CD14-positive monocyte (primary cell): ENCODE measurements around the gene UNC93B1. TPM values are rescaled to one million over a fixed set of nuclear protein-coding genes. Genes with fewer than 3 reads are reported as not detected.
A peak's percentile ranks its signal among the peaks of the same experiment; 100 is the strongest.

ENCODE experiments used
- DNase-seq, 3 donors: peaks; one replicate each; pipeline ENCODE4 v3.0.0-alpha.2; 2011 to 2022
- H2AFZ ChIP-seq: 2 replicates; pipeline ENCODE4 v1.6.0; 2012; ENCODE audit warnings: mild to moderate bottlenecking, low read depth, low read length, inconsistent platforms; ENCODE audit not compliant: insufficient read depth, poor library complexity, severe bottlenecking
- H3K27ac ChIP-seq, 2 donors: 1 replicate in 1 of 2; 2 replicates in 1 of 2; pipeline ENCODE4 v1.5.1; 2012 to 2013; ENCODE audit warnings: low read length in 2 of 2, control low read depth in 1 of 2, inconsistent platforms in 1 of 2, low read depth in 1 of 2, mild to moderate bottlenecking in 1 of 2
- H3K27me3 ChIP-seq, 2 donors: one replicate each; pipeline versions ENCODE4 v1.6.0 to v1.6.1; 2011 to 2013; ENCODE audit warnings: low read length in 2 of 2; ENCODE audit not compliant: control insufficient read depth in 2 of 2, insufficient read depth in 2 of 2
- H3K36me3 ChIP-seq, 2 donors: replicated peaks in 1 of 2; 1 replicate in 1 of 2; 2 replicates in 1 of 2; pipeline versions ENCODE4 v1.5.1 to v1.6.1; 2012 to 2013; ENCODE audit warnings: low read length in 2 of 2, control low read depth in 1 of 2, inconsistent platforms in 1 of 2, mild to moderate bottlenecking in 1 of 2; ENCODE audit not compliant: insufficient read depth in 2 of 2, control insufficient read depth in 1 of 2
- H3K4me1 ChIP-seq, 2 donors: 1 replicate in 1 of 2; 2 replicates in 1 of 2; pipeline versions ENCODE4 v1.5.1 to v1.6.1; 2012 to 2013; ENCODE audit warnings: low read length in 2 of 2, control low read depth in 1 of 2, inconsistent platforms in 1 of 2, mild to moderate bottlenecking in 1 of 2, moderate library complexity in 1 of 2; ENCODE audit not compliant: insufficient read depth in 2 of 2, control insufficient read depth in 1 of 2
- H3K4me2 ChIP-seq: replicated peaks from 2 replicates; pipeline ENCODE3; 2012; ENCODE audit warnings: low read length, moderate library complexity, mild to moderate bottlenecking; ENCODE audit not compliant: poor library complexity, severe bottlenecking; ENCODE audit errors: extremely low read depth
- H3K4me3 ChIP-seq, 3 experiments: fragments of 200-600 bp in 1 of 3; sonication (generic) in 1 of 3; replicated peaks in 1 of 3; 1 replicate in 2 of 3; 2 replicates in 1 of 3; pipeline ENCODE4 v1.5.1; 2011 to 2013; ENCODE audit warnings: low read length in 3 of 3, mild to moderate bottlenecking in 3 of 3, control low read depth in 2 of 3, low read depth in 2 of 3, inconsistent platforms in 1 of 3, moderate library complexity in 1 of 3
- H3K79me2 ChIP-seq: 2 replicates; pipeline ENCODE4 v1.6.0; 2012; ENCODE audit warnings: mild to moderate bottlenecking, control low read depth, inconsistent platforms, low read length, moderate library complexity; ENCODE audit not compliant: insufficient read depth
- H3K9ac ChIP-seq: 2 replicates; pipeline ENCODE4 v1.6.0; 2017; ENCODE audit warnings: low read length, mild to moderate bottlenecking; ENCODE audit not compliant: insufficient read depth, poor library complexity, severe bottlenecking
- H3K9me3 ChIP-seq, 2 donors: replicated peaks in 1 of 2; 1 replicate in 1 of 2; 2 replicates in 1 of 2; pipeline versions ENCODE4 v1.5.1 to v1.6.1; 2012 to 2013; ENCODE audit warnings: low read length in 2 of 2, control low read depth in 1 of 2; ENCODE audit not compliant: control insufficient read depth in 1 of 2, insufficient read depth in 1 of 2
- H4K20me1 ChIP-seq: 2 replicates; pipeline ENCODE4 v1.6.0; 2012; ENCODE audit warnings: mild to moderate bottlenecking, low read length, control low read depth, moderate library complexity; ENCODE audit not compliant: insufficient read depth
- H3K27ac Mint-ChIP-seq, 7 donors: one replicate each; pipeline ENCODE4 v1.8.0; 2020; ENCODE audit warnings: mild to moderate bottlenecking in 7 of 7, mixed read lengths in 7 of 7, moderate library complexity in 6 of 7, inconsistent platforms in 2 of 7
- H3K27me3 Mint-ChIP-seq, 3 donors: one replicate each; pipeline ENCODE4 v1.8.0; 2021 to 2022; ENCODE audit warnings: low read depth in 3 of 3, mild to moderate bottlenecking in 3 of 3, mixed read lengths in 3 of 3, moderate library complexity in 3 of 3, inconsistent platforms in 1 of 3
- H3K36me3 Mint-ChIP-seq, 2 donors: one replicate each; pipeline ENCODE4 v1.8.0; 2020; ENCODE audit warnings: mixed read lengths in 2 of 2, inconsistent platforms in 1 of 2, mild to moderate bottlenecking in 1 of 2
- H3K4me1 Mint-ChIP-seq: one replicate; pipeline ENCODE4 v1.8.0; 2020; ENCODE audit warnings: mild to moderate bottlenecking, mixed read lengths
- H3K4me3 Mint-ChIP-seq, 2 donors: one replicate each; pipeline ENCODE4 v1.8.0; 2020; ENCODE audit warnings: mild to moderate bottlenecking in 2 of 2, mixed read lengths in 2 of 2, moderate library complexity in 1 of 2
- H3K9me3 Mint-ChIP-seq, 7 donors: one replicate each; pipeline ENCODE4 v1.8.0; 2020 to 2022; ENCODE audit warnings: mixed read lengths in 7 of 7, mild to moderate bottlenecking in 6 of 7, moderate library complexity in 6 of 7, inconsistent platforms in 2 of 7
- CTCF ChIP-seq: fragments of 200-600 bp; IDR thresholded peaks from one replicate; pipeline ENCODE4 v1.8.0; 2022; ENCODE audit warnings: antibody characterized with exemption, mild to moderate bottlenecking
- WGBS: methylation state at CpG from one replicate; pipeline ENCODE4 v1.1.5; 2013; ENCODE audit warnings: missing lambda C conversion rate; ENCODE audit not compliant: insufficient coverage; 5-methylcytosine and 5-hydroxymethylcytosine counted together
- intact Hi-C, 2 donors: fragments of 100-400 bp; cut with micrococcal nuclease; formaldehyde crosslinking; loops; one replicate each; pipeline versions ENCODE4 v1.15.0 to v1.15.1; 2023
- polyA plus RNA-seq, 3 donors: library from polyadenylated mRNA; depleted of rRNA in 1 of 3; unstranded in 2 of 3; stranded (reverse) in 1 of 3; fragments of 300-500 nt in 2 of 3; fragments of >200 nt in 1 of 3; fragmentation: Illumina TruSeq in 2 of 3; gene quantifications; 1 replicate in 2 of 3; 2 replicates in 1 of 3; pipeline ENCODE4 v1.2.3, GENCODE V29; 2012 to 2021

Gene UNC93B1
- polyA plus RNA-seq, 3 donors, result 185 to 301 (median 220) TPM

- H3K9me3 ChIP-seq, result no peaks in the 10 kb centered on the region
- Mint-ChIP-seq H3K9me3 (peaks cover 0 to 3% (median 0%) of the 10 kb centered on the region in 7 donors), H3K36me3 (peaks cover 19 to 35% of the 10 kb centered on the region in 2 donors), H3K27ac (peak overlapping the region; percentile 68 to 93 (median 83)), H3K4me3 (peak overlapping the region; percentile 95 to 97), H3K4me1 (peaks cover 57% of the 10 kb centered on the region), H3K27me3 (no peaks in the 10 kb centered on the region)
- TF ChIP-seq CTCF, result no peak
- H3K27me3 ChIP-seq, result no peaks in the 10 kb centered on the region
- H3K4me1 ChIP-seq, result peaks cover 51 to 74% of the 10 kb centered on the region in 2 donors
- H4K20me1 ChIP-seq, result peaks cover 67% of the 10 kb centered on the region
- H2AFZ ChIP-seq, result peak overlapping the region; percentile 50
- peak overlapping the region; percentile 80 to 97 (median 90) for H3K4me3 ChIP-seq
- H3K36me3 ChIP-seq, result peaks cover 23 to 33% of the 10 kb centered on the region in 2 donors
- H3K9ac ChIP-seq, result peak overlapping the region; percentile 69
- intact Hi-C loops, result loop anchor here (5.0 to 10.0 kb wide), 2 partner anchors 34 to 212 kb away; partner anchors contain the start of genes KMT5B (in 1 of the 2) and TCIRG1 (in 1 of the 2)
- H3K4me2 ChIP-seq, result peak overlapping the region; percentile 94
- peaks cover 63% of the 10 kb centered on the region for H3K79me2 ChIP-seq
- peak overlapping the region; percentile 61 to 71 for H3K27ac ChIP-seq
- 4% methylated on average over 69 of the region's 86 CpGs for WGBS
- peak in 2 of 3 donors; percentile 34 to 40 for DNase-seq
Observed at GRCh38 chr11:68002938-68003845, 705 bp downstream of the UNC93B1 start.

GRCh38 chr11:68002575-68002937, 1.3 kb downstream of the UNC93B1 start:
- Histone ChIP-seq H3K9me3 (no peaks in the 10 kb centered on the region), H3K36me3 (peaks cover 26 to 38% of the 10 kb centered on the region in 2 donors), H3K79me2 (peaks cover 62% of the 10 kb centered on the region), H3K4me3 (peak overlapping the region; percentile 80 to 97 (median 90)), H3K9ac (peak overlapping the region; percentile 59), H3K27me3 (no peaks in the 10 kb centered on the region), H3K27ac (peak overlapping the region; percentile 61 to 71), H2AFZ (peak overlapping the region; percentile 29), H3K4me1 (peaks cover 53 to 74% of the 10 kb centered on the region in 2 donors), H3K4me2 (peak overlapping the region; percentile 94), H4K20me1 (peaks cover 73% of the 10 kb centered on the region)
- Mint-ChIP-seq H3K27ac (peak overlapping the region; percentile 68 to 93 (median 83)), H3K9me3 (peaks cover 0 to 3% (median 0%) of the 10 kb centered on the region in 7 donors), H3K4me3 (peak overlapping the region; percentile 95 to 97), H3K4me1 (peaks cover 61% of the 10 kb centered on the region), H3K27me3 (no peaks in the 10 kb centered on the region), H3K36me3 (peaks cover 24 to 41% of the 10 kb centered on the region in 2 donors)
- no peak for TF ChIP-seq CTCF
- intact Hi-C loops, result loop anchor here (5.0 to 10.0 kb wide), 2 partner anchors 35 to 212 kb away; partner anchors contain the start of genes KMT5B (in 1 of the 2) and TCIRG1 (in 1 of the 2)
- WGBS, result 7% methylated on average over 8 of the region's 9 CpGs
- DNase-seq, result peak; percentile 33 to 51 (median 48)
